Measurements from ENCODE around the gene SLC7A1. TPM values are rescaled to one million over a fixed set of nuclear protein-coding genes. Genes with fewer than 3 reads are reported as not detected.

The SLC7A1 gene
- total and polyA plus RNA-seq, 2 of the 8 experiments (the other 6 are each of a cell fraction or from before 2014, with no cell fraction given) = 26.8 to 114 TPM

DNA sequence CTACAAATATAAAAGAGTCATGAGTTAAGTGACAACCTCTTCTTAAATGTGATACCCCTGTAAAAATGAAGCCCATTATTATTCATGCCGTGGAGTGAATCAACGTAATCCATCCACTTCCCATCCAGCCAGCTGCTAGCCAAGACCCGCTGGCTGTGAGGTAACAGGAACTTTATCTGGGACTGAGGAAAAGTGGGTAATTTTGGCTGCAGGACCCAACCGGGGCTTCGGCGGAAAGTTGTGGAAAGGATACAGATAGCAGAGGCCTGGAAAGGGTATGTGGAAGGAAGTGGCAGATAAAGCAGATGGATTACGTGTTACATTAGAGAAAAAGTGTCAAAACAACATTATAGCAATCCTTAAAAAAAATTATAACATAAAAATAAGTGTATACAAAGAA lies 48.3 kb downstream of the SLC7A1 start:
- DNase-seq (ENCODE audit: low read depth in 1 of 2, low spot score in 2 of 2) (no peak), FAIRE-seq (no peak)
- Histone ChIP-seq H3K79me2 (ENCODE audit: control insufficient read depth in 1 of 2, insufficient read depth in 2 of 2, low read length in 2 of 2) (peaks cover 6 to 100% of the 10 kb centered on the region in 2 experiments), H3K27ac (ENCODE audit: low read depth, low read length) (no peak overlapping the region), H2BK15ac (ENCODE audit: low read length) (no peak overlapping the region), H3K23me2 (ENCODE audit: low read depth, low read length) (no peaks in the 10 kb centered on the region), H3K56ac (replicated peaks; ENCODE audit: insufficient read length, low read depth, low read length) (no peak overlapping the region), H4K91ac (replicated peaks; ENCODE audit: insufficient read length, low read length) (no peak overlapping the region), H4K8ac (ENCODE audit: extremely low read depth, insufficient read depth, low read length) (no peak overlapping the region), H3K14ac (ENCODE audit: insufficient read length) (no peak overlapping the region), H3K4ac (replicated peaks; ENCODE audit: insufficient read length, low read depth, low read length) (no peak overlapping the region), H2BK20ac (ENCODE audit: low read length) (no peak overlapping the region), H3K23ac (ENCODE audit: insufficient read length) (no peak overlapping the region), H2AK5ac (ENCODE audit: low read depth, low read length) (no peak overlapping the region), H3K18ac (ENCODE audit: extremely low read depth, low read length) (no peak overlapping the region), H2AFZ (ENCODE audit: low read length) (no peak overlapping the region), H4K5ac (ENCODE audit: insufficient read length, low read depth, low read length) (no peak overlapping the region), H4K20me1 (replicated peaks in 1 of 2; ENCODE audit: control insufficient read depth in 1 of 2, insufficient read depth in 2 of 2, low read length in 2 of 2) (peaks cover 24 to 26% of the 10 kb centered on the region in 2 experiments), H3K9me3 (ENCODE audit: insufficient read depth in 2 of 2, low read depth in 1 of 2, low read length in 1 of 2) (no peaks in the 10 kb centered on the region), H3K79me1 (ENCODE audit: low read depth, low read length) (peaks cover 29% of the 10 kb centered on the region), H3K36me3 (ENCODE audit: control insufficient read depth in 2 of 4, insufficient read depth in 4 of 4, low read length in 3 of 4) (peaks cover 11 to 42% (median 20%) of the 10 kb centered on the region in 4 experiments), H2BK120ac (replicated peaks; ENCODE audit: low read depth, low read length) (no peak overlapping the region), H3K27me3 (replicated peaks in 1 of 4; ENCODE audit: control insufficient read depth in 3 of 4, extremely low read depth in 1 of 4, insufficient read depth in 3 of 4, low read length in 3 of 4) (no peaks in the 10 kb centered on the region), H3K9ac (replicated peaks in 1 of 4; ENCODE audit: extremely low read depth in 1 of 4, low read depth in 3 of 4, low read length in 3 of 4) (no peak overlapping the region), H2BK5ac (ENCODE audit: low read depth, low read length) (no peak overlapping the region), H3K4me2 (ENCODE audit: insufficient read depth in 1 of 2, low read depth in 2 of 2, low read length in 2 of 2) (no peak overlapping the region), H3K4me3 (ENCODE audit: extremely low read depth in 1 of 4, insufficient read depth in 2 of 4, low read depth in 3 of 4, low read length in 4 of 4) (no peak overlapping the region), H2BK12ac (ENCODE audit: low read depth, low read length) (no peak overlapping the region), H3K4me1 (replicated peaks in 1 of 4; ENCODE audit: control insufficient read depth in 3 of 4, insufficient read depth in 4 of 4, low read length in 3 of 4) (peaks cover 0 to 7% (median 4%) of the 10 kb centered on the region in 4 experiments; a peak in 2 of 7 replicates)
- ChIA-PET POLR2A (ENCODE audit: partially characterized antibody) (interaction anchor here (1.5 to 1.6 kb wide), 3 partner anchors 9 to 39 kb away, joined by 3 to 5 read pairs (median 3); no protein-coding TSS in a partner anchor), CTCF (ENCODE audit: partially characterized antibody) (interaction anchor here (0.6 to 1.0 kb wide), 2 partner anchors 12 to 49 kb away, joined by 3 read pairs; no protein-coding TSS in a partner anchor)
- WGBS, 2 experiments (ENCODE audit: extremely low coverage in 1 of 2, insufficient coverage in 1 of 2, insufficient read length in 1 of 2, insufficient replicate concordance in 2 of 2, low coverage in 1 of 2, low lambda C conversion rate in 2 of 2, missing lambda C conversion rate in 1 of 2) = 89% methylated on average over 7 of the region's 7 CpGs; no CpG with 5 or more reads in 1 of the 2 experiments
- TF ChIP-seq RBBP5 (IDR thresholded peaks at IDR 0.05; ENCODE audit: borderline replicate concordance, low read depth, low read length) = no peak
- no peak for TF ChIP-seq POU5F1 (IDR thresholded peaks at IDR 0.05; ENCODE audit: low read depth, low read length)
- TF ChIP-seq EP300 (IDR thresholded peaks at IDR 0.05; ENCODE audit: borderline replicate concordance in 1 of 2, low read depth in 2 of 2, low read length in 2 of 2) = no peak
- TF ChIP-seq EGR1 (IDR thresholded peaks at IDR 0.05; ENCODE audit: borderline replicate concordance, low read depth, low read length) = no peak
- TF ChIP-seq TBP (IDR thresholded peaks at IDR 0.05; ENCODE audit: low read depth, low read length) = no peak
- TF ChIP-seq, protein P1, sequence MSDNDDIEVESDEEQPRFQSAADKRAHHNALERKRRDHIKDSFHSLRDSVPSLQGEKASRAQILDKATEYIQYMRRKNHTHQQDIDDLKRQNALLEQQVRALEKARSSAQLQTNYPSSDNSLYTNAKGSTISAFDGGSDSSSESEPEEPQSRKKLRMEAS (IDR thresholded peaks at IDR 0.05) = no peak
- no peak for TF ChIP-seq SUZ12 (IDR thresholded peaks at IDR 0.05; ENCODE audit: low read length)
- TF ChIP-seq CHD1 (IDR thresholded peaks at IDR 0.05; ENCODE audit: low read depth, low read length) = no peak
- TF ChIP-seq, protein P2, sequence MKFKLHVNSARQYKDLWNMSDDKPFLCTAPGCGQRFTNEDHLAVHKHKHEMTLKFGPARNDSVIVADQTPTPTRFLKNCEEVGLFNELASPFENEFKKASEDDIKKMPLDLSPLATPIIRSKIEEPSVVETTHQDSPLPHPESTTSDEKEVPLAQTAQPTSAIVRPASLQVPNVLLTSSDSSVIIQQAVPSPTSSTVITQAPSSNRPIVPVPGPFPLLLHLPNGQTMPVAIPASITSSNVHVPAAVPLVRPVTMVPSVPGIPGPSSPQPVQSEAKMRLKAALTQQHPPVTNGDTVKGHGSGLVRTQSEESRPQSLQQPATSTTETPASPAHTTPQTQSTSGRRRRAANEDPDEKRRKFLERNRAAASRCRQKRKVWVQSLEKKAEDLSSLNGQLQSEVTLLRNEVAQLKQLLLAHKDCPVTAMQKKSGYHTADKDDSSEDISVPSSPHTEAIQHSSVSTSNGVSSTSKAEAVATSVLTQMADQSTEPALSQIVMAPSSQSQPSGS (IDR thresholded peaks at IDR 0.05; ENCODE audit: low read length) = no peak
- no peak for TF ChIP-seq NRF1 (IDR thresholded peaks at IDR 0.05; ENCODE audit: low read depth, low read length)
- TF ChIP-seq KDM1A (IDR thresholded peaks at IDR 0.05; ENCODE audit: borderline replicate concordance, low read length) = no peak
- no peak for TF ChIP-seq CEBPB (IDR thresholded peaks at IDR 0.05; ENCODE audit: low read depth, low read length)

Measured in H1 (cell line).